CD4-positive, alpha-beta memory T cell (primary cell): ENCODE results near the gene CTH. TPM values are rescaled to one million over a fixed set of nuclear protein-coding genes. Genes with fewer than 3 reads are reported as not detected.
A peak's percentile ranks its signal among the peaks of the same experiment; 100 is the strongest.

Experiments used
- CTCF ChIA-PET: fragments of 350-600 bp; sonication (Branson Sonifier 250); formaldehyde crosslinking; loops from one replicate; lab custom pipeline; 2021; ENCODE audit warnings: inconsistent platforms; ENCODE audit not compliant: partially characterized antibody; lab: Charles Lee
- POLR2A ChIA-PET: fragments of 350-600 bp; sonication (Branson Sonifier 250); formaldehyde crosslinking; loops from one replicate; lab custom pipeline; 2021; ENCODE audit not compliant: partially characterized antibody; lab: Charles Lee
- DNase-seq, 5 donors: peaks; one replicate each; pipeline versions ENCODE4 v3.0.0 to v3.0.0-alpha.2; 2020 to 2022; ENCODE audit warnings: mixed read lengths in 1 of 5
- H3K27ac ChIP-seq: one replicate; pipeline ENCODE4 v1.7.0; 2013; ENCODE audit warnings: low read depth, low read length
- H3K27me3 ChIP-seq: 2 replicates; pipeline ENCODE4 v1.7.0; 2013; ENCODE audit warnings: mild to moderate bottlenecking, low read length, moderate library complexity; ENCODE audit not compliant: insufficient read depth
- H3K36me3 ChIP-seq: 2 replicates; pipeline ENCODE4 v1.7.0; 2013; ENCODE audit warnings: mild to moderate bottlenecking, low read length, moderate library complexity; ENCODE audit not compliant: insufficient read depth
- H3K4me1 ChIP-seq: 2 replicates; pipeline ENCODE4 v1.7.0; 2013; ENCODE audit warnings: mild to moderate bottlenecking, low read length, moderate library complexity; ENCODE audit not compliant: insufficient read depth
- H3K4me3 ChIP-seq, 2 donors: one replicate each; pipeline ENCODE4 v1.7.0; 2013; ENCODE audit warnings: low read length in 2 of 2, mild to moderate bottlenecking in 1 of 2
- H3K9me3 ChIP-seq, 2 donors: one replicate each; pipeline ENCODE4 v1.7.0; 2013; ENCODE audit warnings: low read length in 2 of 2, control low read depth in 1 of 2; ENCODE audit not compliant: control insufficient read depth in 1 of 2
- H3K27ac Mint-ChIP-seq, 7 donors: one replicate each; pipeline ENCODE4 v1.8.0; 2020 to 2021; ENCODE audit warnings: mixed read lengths in 7 of 7, mild to moderate bottlenecking in 6 of 7, inconsistent platforms in 3 of 7, moderate library complexity in 3 of 7
- H3K27me3 Mint-ChIP-seq, 2 donors: one replicate each; pipeline ENCODE4 v1.8.0; 2020 to 2021; ENCODE audit warnings: mixed read lengths in 2 of 2
- H3K36me3 Mint-ChIP-seq, 2 donors: one replicate each; pipeline ENCODE4 v1.8.0; 2020 to 2021; ENCODE audit warnings: mixed read lengths in 2 of 2, inconsistent platforms in 1 of 2, mild to moderate bottlenecking in 1 of 2
- H3K4me1 Mint-ChIP-seq, 4 donors: one replicate each; pipeline ENCODE4 v1.8.0; 2020 to 2021; ENCODE audit warnings: mixed read lengths in 4 of 4, mild to moderate bottlenecking in 1 of 4
- H3K4me3 Mint-ChIP-seq, 8 donors: one replicate each; pipeline ENCODE4 v1.8.0; 2020 to 2021; ENCODE audit warnings: mixed read lengths in 8 of 8, mild to moderate bottlenecking in 7 of 8, moderate library complexity in 6 of 8, inconsistent platforms in 3 of 8
- H3K9me3 Mint-ChIP-seq, 8 donors: one replicate each; pipeline ENCODE4 v1.8.0; 2020 to 2021; ENCODE audit warnings: mixed read lengths in 8 of 8, mild to moderate bottlenecking in 5 of 8, inconsistent platforms in 3 of 8, moderate library complexity in 1 of 8
- intact Hi-C: fragments of 100-400 bp; cut with micrococcal nuclease; formaldehyde crosslinking; loops from one replicate; pipeline ENCODE4 v1.15.1; 2023
- polyA plus RNA-seq, 2 donors: library from polyadenylated mRNA; unstranded; fragments of 300-500 nt; fragmentation: Illumina TruSeq; gene quantifications; one replicate each; pipeline ENCODE4 v1.2.3, GENCODE V29; 2021
- total RNA-seq, 2 experiments: library from RNA; stranded (reverse); gene quantifications; one replicate each; pipeline ENCODE4 v1.2.3, GENCODE V29; 2021

CTH gene
- total and polyA plus RNA-seq, 4 experiments from 2014 or later = 1.3 to 2.9 (median 1.9) TPM

- H3K27ac ChIP-seq = no peak overlapping the region
- H3K9me3 ChIP-seq = no peaks in the 10 kb centered on the region
- POLR2A ChIA-PET = no interaction called here
- CTCF ChIA-PET = no interaction called here
- Mint-ChIP-seq H3K9me3 (no peaks in the 10 kb centered on the region), H3K27me3 (no peaks in the 10 kb centered on the region), H3K27ac (peak overlapping the region in 3 of 7 donors; percentile 19 to 53 (median 30)), H3K4me3 (peak overlapping the region in 1 of 8 donors; percentile 8), H3K36me3 (peaks cover 1 to 12% of the 10 kb centered on the region in 2 donors), H3K4me1 (peaks cover 0 to 1% (median 0%) of the 10 kb centered on the region in 4 donors)
- no peaks in the 10 kb centered on the region for H3K4me1 ChIP-seq
- no peak for DNase-seq
- H3K27me3 ChIP-seq = no peaks in the 10 kb centered on the region
- intact Hi-C loops = no loop called here
- H3K4me3 ChIP-seq = no peak overlapping the region
- H3K36me3 ChIP-seq = no peaks in the 10 kb centered on the region
These were observed 15.4 kb downstream of the CTH start for GRCh38 chr1:70426154-70427131.

- ChIA-PET POLR2A (no interaction called here), CTCF (no interaction called here)
- Mint-ChIP-seq H3K9me3 (no peaks in the 10 kb centered on the region), H3K27ac (peak overlapping the region in 1 of 7 donors; percentile 8), H3K27me3 (no peaks in the 10 kb centered on the region), H3K4me1 (peaks cover 0 to 1% (median 0%) of the 10 kb centered on the region in 4 donors), H3K4me3 (no peak overlapping the region), H3K36me3 (peaks cover 10 to 23% of the 10 kb centered on the region in 2 donors)
- no peaks in the 10 kb centered on the region for H3K36me3 ChIP-seq
- H3K27ac ChIP-seq = no peak overlapping the region
- intact Hi-C loops = no loop called here
- no peaks in the 10 kb centered on the region for H3K9me3 ChIP-seq
- no peak for DNase-seq
- H3K4me1 ChIP-seq = no peaks in the 10 kb centered on the region
- H3K4me3 ChIP-seq = no peak overlapping the region
- no peaks in the 10 kb centered on the region for H3K27me3 ChIP-seq
These were observed 16.9 kb downstream of the CTH start for GRCh38 chr1:70427976-70428375.

GRCh38 chr1:70429219-70429618 lies 18.2 kb downstream of the CTH start:
- Mint-ChIP-seq H3K27ac (peak overlapping the region in 1 of 7 donors; percentile 18), H3K36me3 (peaks cover 11 to 35% of the 10 kb centered on the region in 2 donors), H3K9me3 (no peaks in the 10 kb centered on the region), H3K4me1 (peaks cover 0 to 1% (median 0%) of the 10 kb centered on the region in 4 donors), H3K27me3 (no peaks in the 10 kb centered on the region), H3K4me3 (no peak overlapping the region)
- Histone ChIP-seq H3K27ac (no peak overlapping the region), H3K36me3 (no peaks in the 10 kb centered on the region), H3K9me3 (no peaks in the 10 kb centered on the region), H3K27me3 (no peaks in the 10 kb centered on the region), H3K4me3 (no peak overlapping the region), H3K4me1 (no peaks in the 10 kb centered on the region)
- no peak for DNase-seq
- CTCF ChIA-PET = no interaction called here
- POLR2A ChIA-PET = no interaction called here
- intact Hi-C loops = no loop called here

- intact Hi-C loops = no loop called here
- peaks cover 0 to 1% (median 0%) of the 10 kb centered on the region in 4 donors for H3K4me1 Mint-ChIP-seq
- peaks cover 11 to 36% of the 10 kb centered on the region in 2 donors for H3K36me3 Mint-ChIP-seq
- no peak overlapping the region for H3K27ac Mint-ChIP-seq
- no peaks in the 10 kb centered on the region for H3K36me3 ChIP-seq
- H3K4me3 ChIP-seq = no peak overlapping the region
- DNase-seq = no peak
- no peaks in the 10 kb centered on the region for H3K9me3 Mint-ChIP-seq
- ChIA-PET POLR2A (no interaction called here), CTCF (no interaction called here)
- H3K4me3 Mint-ChIP-seq = no peak overlapping the region
- H3K27me3 ChIP-seq = no peaks in the 10 kb centered on the region
- no peaks in the 10 kb centered on the region for H3K9me3 ChIP-seq
- H3K27ac ChIP-seq = no peak overlapping the region
- no peaks in the 10 kb centered on the region for H3K27me3 Mint-ChIP-seq
- no peaks in the 10 kb centered on the region for H3K4me1 ChIP-seq
These were observed 18.7 kb downstream of the CTH start for GRCh38 chr1:70429757-70430156.

GRCh38 chr1:70431317-70431716 lies 20.2 kb downstream of the CTH start:
- no peaks in the 10 kb centered on the region for H3K27me3 Mint-ChIP-seq
- intact Hi-C loops = no loop called here
- Histone ChIP-seq H3K27ac (no peak overlapping the region), H3K4me1 (no peaks in the 10 kb centered on the region), H3K36me3 (no peaks in the 10 kb centered on the region), H3K27me3 (no peaks in the 10 kb centered on the region), H3K9me3 (no peaks in the 10 kb centered on the region), H3K4me3 (no peak overlapping the region)
- H3K9me3 Mint-ChIP-seq = no peaks in the 10 kb centered on the region
- H3K36me3 Mint-ChIP-seq = peaks cover 11 to 40% of the 10 kb centered on the region in 2 donors
- DNase-seq = no peak
- ChIA-PET POLR2A (no interaction called here), CTCF (no interaction called here)
- no peaks in the 10 kb centered on the region for H3K4me1 Mint-ChIP-seq
- H3K4me3 Mint-ChIP-seq = no peak overlapping the region
- H3K27ac Mint-ChIP-seq = no peak overlapping the region

- POLR2A ChIA-PET = no interaction called here
- intact Hi-C loops = no loop called here
These were observed 20.8 kb downstream of the CTH start for GRCh38 chr1:70431874-70432273.

GRCh38 chr1:70434253-70434859 lies 23.3 kb downstream of the CTH start:
- DNase-seq = no peak
- intact Hi-C loops = no loop called here
- Mint-ChIP-seq H3K27me3 (no peaks in the 10 kb centered on the region), H3K27ac (no peak overlapping the region), H3K4me1 (no peaks in the 10 kb centered on the region), H3K36me3 (peaks cover 10 to 44% of the 10 kb centered on the region in 2 donors), H3K4me3 (no peak overlapping the region), H3K9me3 (no peaks in the 10 kb centered on the region)
- ChIA-PET POLR2A (no interaction called here), CTCF (no interaction called here)
- H3K36me3 ChIP-seq = no peaks in the 10 kb centered on the region
- no peaks in the 10 kb centered on the region for H3K4me1 ChIP-seq
- no peaks in the 10 kb centered on the region for H3K27me3 ChIP-seq
- no peak overlapping the region for H3K27ac ChIP-seq
- H3K4me3 ChIP-seq = no peak overlapping the region
- H3K9me3 ChIP-seq = no peaks in the 10 kb centered on the region

More at GRCh38 chr1:70431874-70432273, 20.8 kb downstream of the CTH start:
- no peak overlapping the region for H3K27ac ChIP-seq
- H3K4me1 ChIP-seq = no peaks in the 10 kb centered on the region
- no peak overlapping the region for H3K27ac Mint-ChIP-seq
- no peaks in the 10 kb centered on the region for H3K4me1 Mint-ChIP-seq
- no peak overlapping the region for H3K4me3 Mint-ChIP-seq
- CTCF ChIA-PET = no interaction called here
- H3K36me3 ChIP-seq = no peaks in the 10 kb centered on the region
- DNase-seq = no peak
- no peak overlapping the region for H3K4me3 ChIP-seq
- H3K9me3 Mint-ChIP-seq = no peaks in the 10 kb centered on the region
- H3K27me3 Mint-ChIP-seq = no peaks in the 10 kb centered on the region
- peaks cover 11 to 42% of the 10 kb centered on the region in 2 donors for H3K36me3 Mint-ChIP-seq
- H3K27me3 ChIP-seq = no peaks in the 10 kb centered on the region
- no peaks in the 10 kb centered on the region for H3K9me3 ChIP-seq
